Activated CD8-positive, alpha-beta T cell treated with anti-CD3 and anti-CD28 coated beads, Interleukin-2, amount 10 ng/mL, durations not matched to agents 7 days and 5 days (primary cell): ENCODE measurements around the gene PHAF1. TPM values are rescaled to one million over a fixed set of nuclear protein-coding genes. Genes with fewer than 3 reads are reported as not detected.
A peak's percentile ranks its signal among the peaks of the same experiment; 100 is the strongest.

Source experiments
- ATAC-seq: fragments of 150-1000 bp; cut with Tn5 transposase; one replicate; pipeline ENCODE4 v1.10.0; 2021; ENCODE audit warnings: moderate library complexity
- CTCF ChIA-PET: fragments of 350-600 bp; sonication (Branson Sonifier 250); formaldehyde crosslinking; loops from one replicate; lab custom pipeline; 2021; ENCODE audit warnings: antibody characterized with exemption; lab: Charles Lee
- POLR2A ChIA-PET: fragments of 350-600 bp; sonication (Branson Sonifier 250); formaldehyde crosslinking; loops from one replicate; lab custom pipeline; 2021; ENCODE audit warnings: antibody characterized with exemption; lab: Charles Lee
- DNase-seq: peaks from one replicate; pipeline ENCODE4 v3.0.0-alpha.2; 2020
- H3K27ac Mint-ChIP-seq: one replicate; pipeline ENCODE4 v1.8.0; 2021; ENCODE audit warnings: mild to moderate bottlenecking, mixed read lengths
- H3K27me3 Mint-ChIP-seq: one replicate; pipeline ENCODE4 v1.8.0; 2021; ENCODE audit warnings: low read depth, mixed read lengths
- H3K36me3 Mint-ChIP-seq: one replicate; pipeline ENCODE4 v1.8.0; 2021; ENCODE audit warnings: low read depth, mixed read lengths
- H3K4me1 Mint-ChIP-seq: one replicate; pipeline ENCODE4 v1.8.0; 2021; ENCODE audit warnings: low read depth, mixed read lengths
- H3K4me3 Mint-ChIP-seq: one replicate; pipeline ENCODE4 v1.8.0; 2021; ENCODE audit warnings: mild to moderate bottlenecking, mixed read lengths
- H3K9me3 Mint-ChIP-seq: one replicate; pipeline ENCODE4 v1.8.0; 2022; ENCODE audit warnings: mixed read lengths; ENCODE audit not compliant: insufficient read depth
- total RNA-seq, 2 experiments: library from RNA; stranded (reverse); gene quantifications; one replicate each; pipeline ENCODE4 v1.2.3, GENCODE V29; 2021

PHAF1 gene
- total RNA-seq, 2 experiments from 2014 or later = 16.5 TPM

- Mint-ChIP-seq H3K4me1 (peaks cover 17% of the 10 kb centered on the region), H3K27ac (peak overlapping the region; percentile 70), H3K9me3 (no peaks in the 10 kb centered on the region), H3K27me3 (peaks cover 3% of the 10 kb centered on the region), H3K4me3 (no peak overlapping the region), H3K36me3 (peaks cover 46% of the 10 kb centered on the region)
- DNase-seq = no peak
- ChIA-PET POLR2A (no interaction called here), CTCF (no interaction called here)
- no peak for ATAC-seq
Measured at GRCh38 chr16:67147437-67148140, 37.8 kb downstream of the PHAF1 start.

- H3K4me3 Mint-ChIP-seq = no peak overlapping the region
- H3K9me3 Mint-ChIP-seq = no peaks in the 10 kb centered on the region
- peaks cover 47% of the 10 kb centered on the region for H3K36me3 Mint-ChIP-seq
- H3K27me3 Mint-ChIP-seq = peaks cover 3% of the 10 kb centered on the region
- peaks cover 24% of the 10 kb centered on the region for H3K4me1 Mint-ChIP-seq
- ChIA-PET CTCF (interaction anchor here (1.2 kb wide), 1 partner anchor 130 kb away, joined by 4 read pairs; no protein-coding TSS in a partner anchor), POLR2A (no interaction called here)
- DNase-seq = no peak
- no peak for ATAC-seq
- H3K27ac Mint-ChIP-seq = no peak overlapping the region
Measured at GRCh38 chr16:67148221-67148620, 38.5 kb downstream of the PHAF1 start.

GRCh38 chr16:67148656-67149275 is 39.0 kb downstream of the PHAF1 start:
- ChIA-PET CTCF (interaction anchor here (1.0 to 1.2 kb wide), 2 partner anchors 42 to 131 kb away, joined by 3 to 4 read pairs; no protein-coding TSS in a partner anchor), POLR2A (interaction anchor here (1.1 kb wide), 1 partner anchor 131 kb away, joined by 4 read pairs; no protein-coding TSS in a partner anchor)
- Mint-ChIP-seq H3K4me1 (peaks cover 27% of the 10 kb centered on the region), H3K36me3 (peaks cover 45% of the 10 kb centered on the region), H3K4me3 (no peak overlapping the region), H3K9me3 (no peaks in the 10 kb centered on the region), H3K27ac (no peak overlapping the region), H3K27me3 (peaks cover 3% of the 10 kb centered on the region)
- ATAC-seq (no peak), DNase-seq (no peak)

- ChIA-PET CTCF (interaction anchor here (1.0 to 1.2 kb wide), 2 partner anchors 42 to 132 kb away, joined by 3 to 4 read pairs; no protein-coding TSS in a partner anchor), POLR2A (interaction anchor here (1.1 kb wide), 1 partner anchor 132 kb away, joined by 4 read pairs; no protein-coding TSS in a partner anchor)
- H3K4me3 Mint-ChIP-seq = peak overlapping the region; percentile 40
- DNase-seq (no peak), ATAC-seq (no peak)
- H3K4me1 Mint-ChIP-seq = peaks cover 31% of the 10 kb centered on the region
- peaks cover 45% of the 10 kb centered on the region for H3K36me3 Mint-ChIP-seq
- peaks cover 3% of the 10 kb centered on the region for H3K27me3 Mint-ChIP-seq
- no peak overlapping the region for H3K27ac Mint-ChIP-seq
- no peaks in the 10 kb centered on the region for H3K9me3 Mint-ChIP-seq
Measured at GRCh38 chr16:67149276-67150046, 39.7 kb downstream of the PHAF1 start.

- POLR2A ChIA-PET = interaction anchor here (0.9 to 1.4 kb wide), 5 partner anchors 9 to 132 kb away, joined by 3 to 6 read pairs (median 4); no protein-coding TSS in a partner anchor
- DNase-seq (peak; percentile 59), ATAC-seq (peak; percentile 70)
- Mint-ChIP-seq H3K27me3 (peaks cover 3% of the 10 kb centered on the region), H3K36me3 (peaks cover 42% of the 10 kb centered on the region), H3K27ac (no peak overlapping the region), H3K9me3 (no peaks in the 10 kb centered on the region), H3K4me3 (peak overlapping the region; percentile 71), H3K4me1 (peaks cover 33% of the 10 kb centered on the region)
- CTCF ChIA-PET = interaction anchor here (0.9 to 5.8 kb wide), 11 partner anchors 10 to 240 kb away, joined by 3 to 149 read pairs (median 4); partner anchors contain the start of genes CBFB, FBXL8, PHAF1 and TRADD
Measured at GRCh38 chr16:67150047-67150832, 40.5 kb downstream of the PHAF1 start.

- Mint-ChIP-seq H3K4me3 (peak within 1 kb of the TSS; percentile 71), H3K9me3 (no peaks in the 10 kb centered on the region), H3K36me3 (peaks cover 38% of the 10 kb centered on the region), H3K4me1 (peaks cover 39% of the 10 kb centered on the region), H3K27me3 (peaks cover 3% of the 10 kb centered on the region), H3K27ac (peak within 1 kb of the TSS; percentile 46)
- POLR2A ChIA-PET = interaction anchor here (0.9 to 1.4 kb wide), 4 partner anchors 8 to 133 kb away, joined by 3 to 6 read pairs (median 4); no protein-coding TSS in a partner anchor
- DNase-seq (peak; percentile 62), ATAC-seq (peak; percentile 47)
- CTCF ChIA-PET = interaction anchor here (0.9 to 5.8 kb wide), 13 partner anchors 10 to 241 kb away, joined by 3 to 149 read pairs (median 5); partner anchors contain the start of genes CBFB, FBXL8, PHAF1 and TRADD
Measured at GRCh38 chr16:67150833-67151396, 41.2 kb downstream of the PHAF1 start, which contains the start of gene B3GNT9. Gene B3GNT9, minus strand, starts transcription at chr16:67150998. Its CDS starts 513 bp downstream, at chr16:67150485.

GRCh38 chr16:67151431-67152097 is 41.8 kb downstream of the PHAF1 start:
- H3K27me3 Mint-ChIP-seq = peaks cover 3% of the 10 kb centered on the region
- H3K9me3 Mint-ChIP-seq = no peaks in the 10 kb centered on the region
- H3K4me3 Mint-ChIP-seq = peak overlapping the region; percentile 71
- POLR2A ChIA-PET = interaction anchor here (0.9 to 1.4 kb wide), 3 partner anchors 33 to 134 kb away, joined by 3 to 4 read pairs (median 3); no protein-coding TSS in a partner anchor
- peak overlapping the region; percentile 46 for H3K27ac Mint-ChIP-seq
- DNase-seq (no peak), ATAC-seq (no peak)
- peaks cover 46% of the 10 kb centered on the region for H3K4me1 Mint-ChIP-seq
- CTCF ChIA-PET = interaction anchor here (0.6 to 5.8 kb wide), 18 partner anchors 9 to 241 kb away, joined by 3 to 149 read pairs (median 4); partner anchors contain the start of genes CBFB, FBXL8, PHAF1 and TMEM208
- peaks cover 37% of the 10 kb centered on the region for H3K36me3 Mint-ChIP-seq

GRCh38 chr16:67154578-67155294 is 45.0 kb downstream of the PHAF1 start:
- Mint-ChIP-seq H3K4me1 (peaks cover 67% of the 10 kb centered on the region), H3K36me3 (peaks cover 35% of the 10 kb centered on the region), H3K4me3 (peak overlapping the region; percentile 69), H3K27me3 (peaks cover 3% of the 10 kb centered on the region), H3K9me3 (no peaks in the 10 kb centered on the region), H3K27ac (no peak overlapping the region)
- ATAC-seq (no peak), DNase-seq (no peak)
- ChIA-PET CTCF (interaction anchor here (0.5 to 6.9 kb wide), 82 partner anchors 9 to 282 kb away, joined by 3 to 149 read pairs (median 6); partner anchors contain the start of genes CBFB, CES4A, CIAO2B and FHOD1), POLR2A (interaction anchor here (0.6 to 1.2 kb wide), 6 partner anchors 10 to 181 kb away, joined by 3 to 5 read pairs (median 3); partner anchors contain the start of gene HSF4)
